HG03571 (cell line): Measurements from ENCODE around the gene ARFIP1.
"Not testable (repeated sequence)": the region's sequence is repeated elsewhere in the genome, so short reads cannot be mapped to it uniquely, and the experiment has no call there.

Experiments used
- ATAC-seq: cut with Tn5 transposase; IDR thresholded peaks from one replicate; pipeline ENCODE4 v1.9.1; 2021; ENCODE audit not compliant: unreplicated experiment

Gene ARFIP1

GRCh38 chr4:152785639-152786615, 6.2 kb downstream of the ARFIP1 start:
- no peak for ATAC-seq

DNA sequence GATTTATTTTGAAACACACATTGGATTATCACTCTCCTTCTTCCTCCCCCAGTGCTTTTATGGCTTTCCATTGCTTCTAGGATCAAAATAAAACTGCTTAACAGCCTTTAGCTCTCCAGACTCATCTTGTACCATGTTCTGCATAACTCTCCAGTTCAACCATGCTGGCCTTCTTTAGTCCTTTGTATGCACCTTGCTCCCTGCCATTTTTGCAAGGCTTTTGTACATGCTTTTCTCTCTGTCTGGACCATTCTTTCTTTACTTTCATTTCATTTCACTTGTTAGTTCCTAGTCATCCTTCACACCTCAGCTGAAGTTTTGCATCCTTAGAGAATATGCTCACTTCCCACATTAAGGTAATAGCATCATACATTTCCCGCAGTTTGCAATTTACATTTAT, 6.9 kb downstream of the ARFIP1 start:
- ATAC-seq: no peak

DNA sequence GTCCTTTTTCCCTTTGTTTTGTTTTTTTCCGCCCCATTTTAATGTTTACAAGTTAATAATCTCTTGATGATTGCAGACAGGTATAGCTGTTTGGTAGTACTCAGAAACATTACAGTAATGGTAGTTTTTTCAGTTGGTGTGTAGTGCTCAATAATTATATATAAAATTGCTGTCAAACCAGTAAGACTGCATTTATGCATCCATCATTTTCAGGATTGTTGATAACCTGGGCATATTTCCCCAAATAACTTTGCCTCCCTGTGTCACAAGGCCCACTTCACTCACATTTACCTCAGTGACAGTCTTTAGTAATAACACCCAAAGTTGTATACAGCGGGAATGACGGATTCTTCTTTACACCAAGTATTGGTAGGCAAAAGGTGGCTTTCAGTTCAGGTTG, 16.1 kb downstream of the ARFIP1 start:
- ATAC-seq: no peak

- ATAC-seq: no peak
These were observed 23.8 kb downstream of the ARFIP1 start for GRCh38 chr4:152803541-152803940.

DNA sequence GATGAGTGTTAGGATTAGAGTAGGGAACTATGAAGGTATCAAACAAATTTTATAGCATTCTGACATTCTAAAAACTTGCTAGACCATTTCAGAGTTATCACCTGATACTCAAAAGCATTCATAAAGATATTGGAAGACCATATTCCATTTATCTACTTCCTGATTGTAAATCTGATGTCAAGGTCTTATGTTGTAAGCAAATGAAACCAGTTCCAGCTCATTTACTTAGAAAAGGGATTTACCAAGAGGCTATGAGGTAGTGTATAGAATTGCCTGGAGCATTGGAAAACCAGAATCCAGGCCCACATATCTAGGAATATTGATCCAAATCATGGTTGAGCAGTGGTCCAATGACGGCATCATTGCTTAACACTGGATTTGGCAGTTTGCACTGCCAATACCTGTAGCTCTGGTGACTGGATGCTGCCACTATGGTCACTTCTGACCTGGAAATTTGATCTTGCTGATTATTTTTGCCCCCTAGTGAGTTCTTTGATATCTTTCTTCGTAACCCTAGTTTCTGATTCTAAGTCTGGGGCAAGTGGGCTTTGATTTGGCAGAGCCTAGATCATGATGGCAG, 25.4 kb downstream of the ARFIP1 start:
- ATAC-seq: no peak

DNA sequence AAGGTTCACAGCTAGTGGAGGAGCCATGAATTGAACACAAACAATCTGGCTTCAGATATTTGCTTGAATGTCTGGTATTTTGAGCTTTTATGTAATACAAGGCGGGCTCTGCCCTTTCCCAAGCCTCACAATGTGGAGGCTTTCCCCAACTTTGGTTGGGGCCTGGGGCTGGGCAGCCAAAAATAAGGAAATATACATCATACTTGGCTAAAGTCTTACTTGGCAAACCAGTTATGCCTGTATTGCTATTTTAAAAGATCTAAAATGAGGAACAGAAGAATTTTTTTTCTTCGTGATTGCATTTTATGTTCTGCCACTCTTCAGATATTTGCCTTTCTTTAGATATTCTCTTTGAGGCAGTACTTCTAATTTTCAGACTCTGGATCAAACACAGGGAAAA, 26.1 kb downstream of the ARFIP1 start:
- no peak for ATAC-seq

DNA sequence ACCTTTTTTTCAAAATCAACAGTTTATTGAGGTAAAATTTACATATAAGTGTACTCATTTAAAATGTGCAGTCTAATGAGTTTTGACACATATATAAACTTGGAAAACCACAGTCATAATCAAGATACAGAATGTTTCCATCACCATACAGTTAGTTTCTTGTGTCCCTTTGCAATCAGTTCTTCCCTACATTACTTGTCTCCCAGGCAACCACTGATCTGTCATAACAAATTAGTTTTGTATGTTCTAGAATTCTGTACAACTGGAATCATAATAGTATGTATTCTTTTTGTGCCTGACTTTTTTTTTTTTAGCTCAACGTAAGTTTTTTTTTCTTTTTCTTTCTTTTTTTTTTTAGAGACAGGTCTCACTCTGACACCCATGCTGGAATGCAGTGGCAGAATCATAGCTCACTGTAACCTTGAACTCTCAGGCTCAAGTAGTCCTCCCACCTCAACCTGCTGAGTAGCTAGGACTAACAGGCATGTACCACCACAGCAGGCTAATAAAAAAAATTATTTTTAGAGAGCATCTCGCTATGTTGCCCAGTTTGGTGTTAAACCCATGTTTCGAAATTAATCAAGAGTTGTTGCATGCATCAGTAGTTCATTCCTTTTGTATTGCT, 26.9 kb downstream of the ARFIP1 start:
- ATAC-seq: no peak

DNA sequence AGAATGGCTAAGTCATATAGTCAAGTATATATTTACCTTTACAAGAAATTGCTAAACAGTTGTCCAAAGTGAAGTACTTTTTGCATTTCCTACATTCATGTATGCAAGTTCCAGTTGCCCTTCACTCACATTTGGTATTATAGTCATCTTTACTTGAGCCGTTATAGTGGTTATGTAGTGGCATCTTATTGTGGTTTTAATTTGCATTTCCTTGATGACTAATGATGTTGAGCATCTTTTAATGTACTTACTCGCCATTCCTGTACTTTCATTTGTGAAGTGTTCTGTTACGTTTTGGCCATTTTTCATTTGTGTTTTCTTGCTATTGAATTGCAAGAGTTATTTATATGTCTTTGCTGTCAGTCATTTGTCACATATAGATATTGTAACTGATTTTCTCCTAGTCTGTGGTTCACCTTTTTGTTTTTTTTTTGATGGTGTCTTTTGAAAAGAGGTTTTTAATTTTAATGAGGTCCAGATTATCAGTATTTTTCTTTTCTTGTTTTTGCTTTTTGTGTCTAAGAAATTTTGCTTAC, 27.6 kb downstream of the ARFIP1 start:
- ATAC-seq: no peak

DNA sequence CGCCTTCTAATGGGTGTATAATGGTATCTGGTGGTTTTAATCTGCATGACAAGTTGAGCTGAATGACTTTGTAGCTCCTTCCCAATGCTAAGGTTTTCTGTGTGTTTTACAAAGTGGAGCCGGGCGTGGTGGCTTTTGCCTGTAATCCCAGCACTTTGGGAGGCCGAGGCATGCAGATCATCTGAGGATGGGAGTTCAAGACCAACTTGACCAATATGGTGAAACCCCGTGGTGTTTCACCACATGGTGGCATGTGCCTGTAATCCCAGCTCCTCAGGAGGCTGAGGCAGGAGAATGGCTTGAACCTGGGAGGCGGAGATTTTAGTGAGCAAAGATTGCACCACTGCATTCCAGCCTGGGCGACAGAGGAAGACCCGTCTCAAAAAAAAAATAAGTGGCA, 28.9 kb downstream of the ARFIP1 start:
- no peak for ATAC-seq

DNA sequence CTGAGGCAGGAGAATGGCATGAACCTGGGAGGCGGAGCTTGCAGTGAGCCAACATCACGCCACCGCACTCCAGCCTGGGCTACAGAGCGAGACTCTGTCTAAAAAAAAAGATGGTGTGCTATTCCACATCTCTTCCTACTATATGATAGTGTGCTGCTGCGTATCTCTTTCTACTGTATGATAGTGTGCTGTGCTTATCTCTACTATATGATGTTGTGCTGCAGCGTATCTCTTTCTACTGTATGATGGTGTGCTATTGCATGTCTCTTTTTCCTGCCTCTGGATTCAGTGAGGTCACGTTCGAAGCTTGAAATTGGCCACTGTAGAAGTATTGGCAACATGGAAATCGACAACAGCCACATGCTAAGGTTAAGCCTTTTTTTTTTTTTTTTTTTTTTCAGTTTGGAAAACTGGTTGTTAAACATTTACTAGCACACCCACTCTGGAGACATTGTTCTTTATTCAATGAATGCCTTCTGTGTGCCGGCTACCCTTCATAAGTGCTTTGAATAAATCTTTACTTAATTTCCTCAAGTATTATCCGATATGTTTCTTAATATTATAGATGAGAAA, 31.0 kb downstream of the ARFIP1 start:
- no peak for ATAC-seq

DNA sequence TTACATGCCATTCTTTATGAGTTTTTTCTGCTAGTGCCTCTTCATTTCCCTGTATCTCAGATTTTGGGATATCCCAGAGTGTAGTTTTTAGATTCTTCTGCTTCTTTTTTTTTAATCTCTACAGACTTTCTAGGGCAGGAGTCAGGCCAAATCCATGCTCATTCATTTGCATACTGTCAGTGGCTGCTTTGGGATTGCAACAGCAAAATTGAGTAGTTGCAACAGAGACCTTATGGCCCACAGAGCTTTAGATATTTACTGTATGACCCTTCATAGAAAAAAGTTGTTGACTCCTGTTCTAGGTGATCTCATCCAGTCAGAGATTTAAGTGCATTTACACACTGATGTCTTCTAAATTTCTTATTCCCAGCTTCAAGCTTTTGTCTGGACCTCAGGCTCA, 35.3 kb downstream of the ARFIP1 start:
- no peak for ATAC-seq

DNA sequence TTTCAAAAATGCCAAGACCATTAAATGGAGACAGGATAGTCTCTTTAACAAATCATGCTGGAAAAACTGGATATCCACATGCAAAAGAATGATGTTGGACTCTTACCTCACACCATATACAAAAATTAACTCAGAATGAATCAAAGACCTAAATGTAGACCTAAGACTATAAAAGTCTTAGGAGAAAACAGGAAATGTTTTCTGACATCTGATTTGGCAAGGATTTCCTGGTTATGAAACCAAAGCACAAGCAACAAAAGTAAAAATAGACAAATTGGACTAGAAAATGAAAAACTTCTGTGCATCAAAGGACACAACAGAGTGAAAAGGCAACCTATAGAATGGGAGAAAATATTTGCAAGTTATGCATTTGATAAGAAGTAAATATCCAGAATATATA, 37.6 kb downstream of the ARFIP1 start:
- ATAC-seq: no peak

GRCh38 chr4:152819026-152819645, 39.4 kb downstream of the ARFIP1 start:
- ATAC-seq: no peak

- no peak for ATAC-seq
These were observed 40.3 kb downstream of the ARFIP1 start for GRCh38 chr4:152820073-152820472.

DNA sequence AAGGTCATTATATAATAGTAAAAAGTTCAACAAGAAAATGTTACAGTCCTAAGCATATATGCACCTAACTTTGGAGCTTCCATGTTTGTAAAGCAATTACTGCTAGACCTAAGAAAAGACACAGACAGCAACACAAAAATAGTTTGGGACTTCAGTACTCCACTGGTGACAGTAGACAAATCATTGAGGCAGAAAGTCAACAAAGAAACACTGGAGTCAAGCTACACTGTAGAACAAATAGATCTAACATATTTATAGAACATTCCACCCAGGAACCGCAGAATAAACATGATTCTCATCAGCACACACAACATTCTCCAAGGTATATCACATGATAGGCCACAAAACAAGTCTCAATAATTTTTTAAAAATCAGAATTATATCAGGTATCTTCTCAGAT, 42.6 kb downstream of the ARFIP1 start:
- ATAC-seq: no peak

- no peak for ATAC-seq
These were observed 44.8 kb downstream of the ARFIP1 start for GRCh38 chr4:152824561-152824960.

GRCh38 chr4:152825336-152825735, 45.6 kb downstream of the ARFIP1 start:
- ATAC-seq: no peak

GRCh38 chr4:152828122-152828521, 48.4 kb downstream of the ARFIP1 start:
- ATAC-seq: no peak

GRCh38 chr4:152831416-152831815, 51.7 kb downstream of the ARFIP1 start:
- ATAC-seq: no peak

- no peak for ATAC-seq
These were observed 57.2 kb downstream of the ARFIP1 start for GRCh38 chr4:152836936-152837335.

GRCh38 chr4:152839729-152840128, 60.0 kb downstream of the ARFIP1 start:
- not testable (repeated sequence) for ATAC-seq
